ENCODE measurements around the gene ATP6V1E1. TPM values are rescaled to one million over a fixed set of nuclear protein-coding genes. Genes with fewer than 3 reads are reported as not detected.

ATP6V1E1 gene
- total and polyA plus RNA-seq, 9 of the 15 experiments (the other 6 are each of a cell fraction or from before 2014, with no cell fraction given) = 122 to 249 (median 179) TPM

DNA sequence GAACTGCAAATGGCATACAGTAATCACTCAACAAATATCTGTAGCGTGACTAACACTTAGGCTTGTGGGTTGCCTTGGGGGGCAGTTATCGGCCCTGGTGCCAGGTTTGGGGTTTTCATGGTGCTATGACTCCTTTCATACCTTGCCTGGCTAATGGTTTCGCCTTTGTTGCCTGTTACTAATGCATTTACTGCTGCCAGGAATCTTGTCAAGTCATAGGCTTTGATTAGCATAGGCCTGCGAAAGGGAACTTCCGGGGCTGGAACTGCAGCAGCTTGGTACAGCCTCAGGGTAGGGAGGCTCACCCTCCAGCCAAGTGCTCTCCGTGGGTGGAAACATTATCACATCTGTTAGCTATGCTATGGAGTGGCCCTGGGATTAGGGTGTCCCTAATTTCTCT, 52.1 kb downstream of the ATP6V1E1 start (continued):
- TF ChIP-seq RAD51 (IDR thresholded peaks at IDR 0.05; ENCODE audit: borderline replicate concordance, low read depth) (no peak), SIN3A (IDR thresholded peaks at IDR 0.05; ENCODE audit: borderline replicate concordance in 2 of 2, control insufficient read depth in 1 of 2, low read depth in 2 of 2, low read length in 2 of 2) (no peak), NELFE (IDR thresholded peaks at IDR 0.05; ENCODE audit: insufficient read depth, insufficient read length) (no peak), STAT5B (CRISPR knock-in tag; IDR thresholded peaks at IDR 0.05) (no peak), ZNF584 (CRISPR knock-in tag; IDR thresholded peaks at IDR 0.05; ENCODE audit: low read depth) (0 out of 2 replicates have a peak, but pooled peaks have one; percentile 43), C11orf30 (IDR thresholded peaks at IDR 0.05; ENCODE audit: low read depth) (peak; percentile 35; the same call in 1 of the 2 replicates), PHF8 (IDR thresholded peaks at IDR 0.05; ENCODE audit: borderline replicate concordance, low read length) (no peak), CAMTA2 (CRISPR knock-in tag; conservative IDR thresholded peaks at IDR 0.05) (no peak), CCAR2 (IDR thresholded peaks at IDR 0.05; ENCODE audit: low read depth, low read length) (no peak), GABPB2 (CRISPR knock-in tag; conservative IDR thresholded peaks at IDR 0.05) (no peak), KLF6 (CRISPR knock-in tag; IDR thresholded peaks at IDR 0.05; ENCODE audit: borderline replicate concordance) (no peak; the same call in 1 of the 2 replicates)
- TF ChIP-seq, protein P1, sequence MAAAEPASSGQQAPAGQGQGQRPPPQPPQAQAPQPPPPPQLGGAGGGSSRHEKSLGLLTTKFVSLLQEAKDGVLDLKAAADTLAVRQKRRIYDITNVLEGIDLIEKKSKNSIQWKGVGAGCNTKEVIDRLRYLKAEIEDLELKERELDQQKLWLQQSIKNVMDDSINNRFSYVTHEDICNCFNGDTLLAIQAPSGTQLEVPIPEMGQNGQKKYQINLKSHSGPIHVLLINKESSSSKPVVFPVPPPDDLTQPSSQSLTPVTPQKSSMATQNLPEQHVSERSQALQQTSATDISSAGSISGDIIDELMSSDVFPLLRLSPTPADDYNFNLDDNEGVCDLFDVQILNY (CRISPR knock-in tag; IDR thresholded peaks at IDR 0.05) = no peak
